NCI-H748 (cell line): ENCODE data around the gene PUS7L.

Source experiments
- DNase-seq: peaks from one replicate; lab custom pipeline; 2025; ENCODE audit not compliant: unreplicated experiment; lab: John Stamatoyannopoulos, UW

The PUS7L gene, protein sequence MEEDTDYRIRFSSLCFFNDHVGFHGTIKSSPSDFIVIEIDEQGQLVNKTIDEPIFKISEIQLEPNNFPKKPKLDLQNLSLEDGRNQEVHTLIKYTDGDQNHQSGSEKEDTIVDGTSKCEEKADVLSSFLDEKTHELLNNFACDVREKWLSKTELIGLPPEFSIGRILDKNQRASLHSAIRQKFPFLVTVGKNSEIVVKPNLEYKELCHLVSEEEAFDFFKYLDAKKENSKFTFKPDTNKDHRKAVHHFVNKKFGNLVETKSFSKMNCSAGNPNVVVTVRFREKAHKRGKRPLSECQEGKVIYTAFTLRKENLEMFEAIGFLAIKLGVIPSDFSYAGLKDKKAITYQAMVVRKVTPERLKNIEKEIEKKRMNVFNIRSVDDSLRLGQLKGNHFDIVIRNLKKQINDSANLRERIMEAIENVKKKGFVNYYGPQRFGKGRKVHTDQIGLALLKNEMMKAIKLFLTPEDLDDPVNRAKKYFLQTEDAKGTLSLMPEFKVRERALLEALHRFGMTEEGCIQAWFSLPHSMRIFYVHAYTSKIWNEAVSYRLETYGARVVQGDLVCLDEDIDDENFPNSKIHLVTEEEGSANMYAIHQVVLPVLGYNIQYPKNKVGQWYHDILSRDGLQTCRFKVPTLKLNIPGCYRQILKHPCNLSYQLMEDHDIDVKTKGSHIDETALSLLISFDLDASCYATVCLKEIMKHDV

DNA sequence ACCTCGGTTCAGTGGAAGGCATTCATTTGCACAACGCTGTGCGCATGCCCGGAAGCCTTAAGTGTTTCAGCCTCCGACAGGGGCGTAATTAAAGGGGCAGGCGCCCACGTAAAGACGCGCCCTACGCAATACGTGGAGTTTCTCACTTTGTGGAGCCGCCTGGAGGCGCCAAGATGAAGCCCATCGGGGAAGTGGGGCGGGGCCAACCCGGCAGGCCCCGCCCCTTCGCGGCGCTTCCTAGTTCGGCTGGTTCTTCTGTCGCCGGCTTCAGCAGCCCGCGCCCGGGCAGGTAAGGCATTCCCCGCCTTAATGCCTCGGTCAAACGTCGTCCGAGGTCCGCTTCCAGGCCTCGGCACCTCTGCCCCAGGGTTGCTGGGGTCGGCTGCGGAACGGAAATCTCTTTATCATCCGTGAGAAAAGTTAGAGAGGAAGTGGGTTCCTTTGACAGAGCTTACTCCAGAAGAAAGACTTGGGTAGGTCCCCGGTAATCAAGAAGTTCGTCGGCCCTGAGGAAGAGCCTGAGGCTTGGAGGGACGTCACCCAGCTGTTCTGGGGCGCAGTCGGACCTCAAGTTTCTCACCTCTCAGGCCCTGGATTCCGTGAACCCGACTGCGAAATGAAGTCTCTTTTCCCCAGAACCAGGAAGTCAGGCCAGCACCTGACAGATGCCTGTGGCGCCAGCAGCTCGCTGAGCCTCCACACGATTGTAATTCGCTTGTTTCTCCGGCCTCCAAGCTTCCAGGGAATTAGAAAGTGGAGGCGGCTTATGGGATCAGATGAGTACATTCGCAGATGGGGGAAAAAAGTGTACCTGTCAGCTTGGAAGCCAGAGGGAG lies at the start of gene PUS7L, which contains the start of gene IRAK4:
Gene PUS7L, minus strand, starts transcription at position 63 of the 836 bp plus-strand sequence. CDS start 3,545 bp downstream, outside the sequence.
Gene IRAK4, plus strand, starts transcription at position 224 of the 836 bp plus-strand sequence. CDS start 9,161 bp downstream, outside the sequence.
- DNase-seq, result peak; percentile 98

DNA sequence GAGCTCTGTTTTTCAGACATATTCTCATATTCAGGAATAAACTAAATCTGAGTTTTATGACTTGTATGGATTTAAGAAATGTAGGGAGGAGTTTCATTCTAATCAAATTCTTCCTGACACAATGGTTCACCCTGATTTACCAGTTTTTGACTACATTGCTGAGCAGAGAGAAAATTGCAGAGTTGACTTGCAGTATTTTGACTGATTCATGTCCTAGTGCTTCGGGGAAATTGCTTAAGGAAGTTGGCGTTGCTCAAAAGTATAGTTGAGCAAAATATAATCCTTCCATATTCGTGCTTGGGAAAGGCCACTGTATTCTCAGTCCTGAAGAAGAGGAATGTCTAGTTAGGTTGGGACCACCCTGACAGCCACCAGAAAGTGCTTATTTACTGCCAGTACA lies 48.8 kb upstream of the PUS7L start:
- no peak for DNase-seq

DNA sequence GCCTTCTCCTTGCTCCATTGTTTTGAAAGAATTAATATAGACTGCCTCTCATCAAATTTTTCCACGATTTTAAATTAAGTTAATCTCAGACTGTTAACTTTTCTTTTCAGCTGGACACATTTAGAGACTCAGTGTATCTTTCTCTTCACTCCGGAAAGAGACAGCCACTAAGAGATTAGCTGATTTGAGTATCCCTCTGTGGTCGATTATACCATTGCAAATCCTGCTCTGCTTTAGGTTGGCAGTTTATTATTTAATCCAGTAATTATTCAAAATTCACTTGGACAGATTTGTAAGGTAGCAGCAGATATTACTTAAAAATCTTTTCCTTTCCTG lies 48.1 kb upstream of the PUS7L start:
- peak; percentile 35 for DNase-seq

DNA sequence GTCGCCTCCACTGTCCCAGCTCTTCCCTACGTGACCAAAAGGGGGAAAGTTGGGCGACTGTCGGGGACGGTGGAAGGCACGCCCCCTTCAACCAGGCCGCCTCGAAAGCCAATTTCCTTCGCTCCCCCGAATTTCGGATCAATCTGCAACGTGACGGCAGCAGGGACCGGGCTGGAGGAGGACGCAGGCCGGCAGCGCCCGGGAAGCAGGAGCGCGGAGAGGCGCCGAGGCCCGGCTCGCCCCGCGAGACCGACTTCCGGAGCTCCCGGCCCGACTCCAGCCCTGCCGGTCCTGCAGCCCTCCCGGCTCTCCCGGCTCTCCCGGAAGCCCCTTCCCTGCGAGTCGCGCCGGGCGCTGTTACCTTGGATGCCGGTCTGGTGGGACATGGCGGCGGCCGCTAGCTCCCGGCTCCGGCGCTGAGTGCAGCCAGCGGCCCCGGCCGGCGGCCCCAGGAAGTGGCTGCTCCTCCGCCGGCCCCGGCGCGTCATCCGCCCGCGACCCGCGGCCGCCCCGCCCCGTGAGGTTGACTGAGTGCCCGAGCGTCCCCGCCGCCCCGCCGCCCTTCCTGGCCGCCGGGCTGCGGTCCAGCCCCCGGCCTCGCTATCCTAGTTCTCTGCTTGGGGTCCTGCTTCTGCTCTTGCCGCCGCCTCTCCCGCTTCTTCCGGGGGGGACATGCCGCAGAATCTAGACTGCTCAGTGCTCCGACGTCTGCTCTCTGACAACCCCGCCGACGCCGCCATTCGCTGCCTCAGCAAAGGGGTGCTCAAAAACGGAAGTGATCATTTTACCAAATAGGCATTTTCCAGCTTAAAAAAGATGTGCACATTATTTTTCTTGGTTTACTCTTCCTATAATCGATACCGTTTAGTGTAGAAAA lies 47.5 kb upstream of the PUS7L start, which contains the start of gene TWF1:
Gene TWF1, minus strand, starts transcription at position 458 of the 877 bp plus-strand sequence. Its CDS starts 72 bp downstream, at position 386.
- DNase-seq, result peak; percentile 88

DNA sequence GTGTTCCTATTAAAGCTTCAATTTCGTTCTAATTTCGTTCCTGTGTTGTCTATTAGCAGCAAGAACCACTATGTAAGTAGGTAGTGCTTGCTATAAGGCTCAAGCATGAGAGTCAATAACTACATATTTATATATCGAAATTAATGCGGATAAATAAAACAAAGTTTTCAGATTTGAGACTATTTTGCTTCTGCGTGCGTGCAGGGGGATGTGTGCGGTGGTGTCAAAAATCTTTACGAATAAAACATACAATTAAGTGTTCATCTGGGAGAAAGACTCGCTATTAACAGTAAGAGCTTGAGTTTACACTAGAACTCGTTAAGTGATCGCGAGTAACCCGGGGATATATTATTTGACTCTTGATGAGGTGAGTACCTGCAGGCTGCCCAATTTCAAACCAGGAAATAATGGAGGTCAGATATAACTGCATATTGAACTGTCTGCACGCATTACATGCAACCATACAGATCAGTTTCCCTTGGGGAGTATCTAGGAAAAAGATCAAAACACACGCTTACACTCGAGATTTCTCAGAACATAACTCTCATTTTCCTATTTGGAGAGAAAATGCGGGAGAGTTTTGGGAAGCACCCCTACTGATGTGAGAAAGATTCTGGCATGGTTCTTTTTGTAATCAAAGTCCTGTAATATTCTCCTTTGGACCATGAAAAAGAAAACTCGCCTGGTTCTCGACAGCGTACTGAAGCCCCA lies 46.7 kb upstream of the PUS7L start:
- DNase-seq, result peak; percentile 48

DNA sequence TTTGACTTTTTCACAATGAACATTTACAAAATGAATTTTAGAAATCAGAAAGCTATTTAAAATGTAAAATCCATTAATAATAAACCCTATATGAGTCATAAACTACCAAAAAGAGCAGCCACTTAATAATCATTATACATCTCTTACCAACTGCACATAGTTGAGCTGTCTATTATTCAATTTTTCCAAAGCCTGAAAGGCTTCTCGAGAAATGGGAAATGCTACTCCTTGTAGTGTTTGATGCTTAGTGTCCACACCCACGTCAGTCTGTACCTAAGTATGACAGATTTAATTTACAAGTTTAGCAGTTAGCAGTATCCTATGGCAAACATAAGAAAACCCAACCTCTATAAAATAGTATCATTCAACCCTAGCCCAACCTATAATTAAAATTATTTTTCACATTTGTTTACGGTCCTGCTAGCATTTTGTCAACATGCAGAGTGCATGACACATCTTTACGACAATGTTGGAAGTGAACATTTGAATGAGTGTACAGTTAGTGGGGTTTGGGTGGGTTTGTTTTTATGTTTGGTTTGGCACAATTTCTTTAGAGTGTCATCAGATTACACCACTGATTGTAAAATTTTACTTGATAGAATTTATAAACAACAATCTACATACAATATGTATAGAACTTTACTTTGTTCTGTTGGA lies 39.1 kb upstream of the PUS7L start:
- DNase-seq, result no peak

DNA sequence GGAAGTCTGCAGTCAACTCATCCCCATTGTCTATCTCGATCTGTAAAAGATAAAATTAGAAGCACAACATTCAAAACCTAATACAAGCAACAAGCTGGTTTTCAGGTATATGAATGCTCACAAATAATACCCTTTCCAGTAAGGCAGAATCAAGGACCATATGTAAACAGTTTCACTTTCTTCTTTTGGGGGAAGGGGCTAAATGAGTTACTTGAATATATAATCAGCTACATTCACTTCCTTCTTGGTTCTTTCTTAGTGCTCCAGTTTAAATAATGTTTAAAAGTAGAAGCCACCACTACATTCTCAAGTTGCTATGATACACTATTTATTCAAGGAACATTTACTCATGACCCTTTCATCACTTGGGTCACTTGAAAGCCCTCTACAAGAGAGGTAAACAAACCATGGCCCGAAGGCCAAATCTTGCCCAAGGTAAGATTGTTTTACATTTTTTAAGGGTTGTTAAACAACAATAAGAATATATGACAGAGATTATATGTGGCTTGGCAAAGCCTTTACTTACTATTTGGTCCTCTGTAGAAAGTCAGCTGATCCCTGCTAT lies 37.2 kb upstream of the PUS7L start:
- no peak for DNase-seq

DNA sequence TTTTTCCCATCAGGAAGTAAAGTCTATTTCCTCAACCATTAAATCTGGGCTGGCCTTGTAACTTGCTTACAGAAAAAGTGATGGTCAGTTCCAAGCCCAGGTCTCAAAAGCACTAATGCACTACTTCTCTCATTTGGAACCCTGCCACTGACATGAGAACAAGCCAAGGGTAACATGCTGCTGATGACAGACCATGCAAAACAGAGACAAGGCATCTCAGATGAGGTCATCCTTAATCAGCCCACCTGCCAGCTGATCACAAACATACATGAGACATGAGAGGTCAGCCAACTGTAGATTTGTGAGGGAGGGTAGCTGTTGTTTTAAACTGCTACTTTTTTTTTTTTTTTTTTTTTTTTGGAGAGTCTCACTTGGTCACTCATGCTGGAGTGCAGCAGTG lies 31.4 kb upstream of the PUS7L start:
- DNase-seq, result peak; percentile 33

DNA sequence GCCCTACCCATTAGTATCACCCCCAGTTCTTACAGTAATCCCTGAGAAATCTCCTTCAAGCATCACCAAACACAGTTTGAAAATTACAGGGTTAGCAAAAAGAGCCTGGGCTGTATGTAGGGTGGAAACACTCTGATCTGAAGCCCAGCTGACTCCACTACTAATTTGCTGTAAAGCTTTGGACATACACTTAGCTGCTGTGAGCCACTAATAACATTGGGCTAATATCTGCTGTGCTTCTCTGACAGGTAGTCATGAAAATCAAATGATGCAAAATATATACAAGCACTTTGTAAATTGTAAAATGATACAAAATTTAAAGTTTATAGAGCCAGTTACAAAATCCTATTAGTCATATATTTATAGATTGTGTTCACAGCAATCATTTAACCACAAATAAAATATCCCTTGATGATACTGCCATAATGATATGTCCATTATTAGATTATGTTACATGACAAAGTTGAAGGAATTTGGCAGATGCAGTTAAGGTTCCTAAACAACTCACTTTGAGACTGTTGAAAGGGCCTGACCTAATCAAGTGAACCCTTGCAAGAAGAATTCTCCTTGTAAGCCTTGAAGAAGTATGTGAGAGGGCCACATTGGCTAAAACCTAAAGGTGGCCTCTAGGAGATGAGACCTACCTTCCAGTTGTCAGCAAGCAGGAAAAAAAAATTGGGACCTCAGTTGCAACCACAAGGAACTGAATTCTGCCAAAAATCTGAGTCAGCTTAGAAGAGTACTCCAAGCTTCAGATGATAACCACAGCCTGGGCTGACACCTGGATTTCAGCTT lies 28.5 kb upstream of the PUS7L start:
- no peak for DNase-seq

DNA sequence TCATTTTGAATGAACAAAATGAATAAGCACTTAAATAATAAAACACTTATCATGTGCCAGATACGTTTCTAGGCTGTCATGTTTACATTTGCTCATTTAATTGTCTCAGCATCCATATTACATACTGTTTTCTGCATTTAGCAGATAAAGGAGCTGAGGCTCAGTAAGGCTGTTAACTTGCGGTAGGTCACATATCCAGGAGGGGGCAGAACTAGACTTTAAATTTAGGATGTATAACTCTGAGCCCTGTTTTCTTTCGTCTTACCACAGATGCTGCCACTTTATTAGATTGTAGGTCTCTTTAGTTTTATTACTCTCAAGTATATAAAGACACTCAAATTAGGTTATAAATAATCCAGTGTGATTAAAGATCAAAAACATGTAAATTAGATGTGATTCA lies 17.9 kb upstream of the PUS7L start:
- DNase-seq, result peak; percentile 38

DNA sequence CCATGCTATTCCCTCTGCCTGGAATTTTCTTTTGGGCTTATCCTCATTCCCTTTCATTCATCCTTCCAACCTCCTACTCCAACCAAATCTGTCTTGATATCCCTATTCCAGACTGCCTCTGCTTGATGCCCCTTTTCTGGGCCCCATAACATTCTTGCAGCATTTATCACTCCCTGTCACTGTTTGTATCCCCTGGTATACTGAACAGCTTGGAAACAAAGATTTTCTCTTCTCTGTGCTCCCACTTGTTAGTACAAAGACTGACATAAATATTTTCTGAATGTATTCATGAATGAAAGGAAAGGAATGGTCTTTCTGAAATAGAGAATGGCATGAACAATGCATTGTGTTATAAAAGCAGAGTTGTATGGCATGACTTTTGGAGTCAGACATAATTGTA lies 7.7 kb upstream of the PUS7L start:
- no peak for DNase-seq

DNA sequence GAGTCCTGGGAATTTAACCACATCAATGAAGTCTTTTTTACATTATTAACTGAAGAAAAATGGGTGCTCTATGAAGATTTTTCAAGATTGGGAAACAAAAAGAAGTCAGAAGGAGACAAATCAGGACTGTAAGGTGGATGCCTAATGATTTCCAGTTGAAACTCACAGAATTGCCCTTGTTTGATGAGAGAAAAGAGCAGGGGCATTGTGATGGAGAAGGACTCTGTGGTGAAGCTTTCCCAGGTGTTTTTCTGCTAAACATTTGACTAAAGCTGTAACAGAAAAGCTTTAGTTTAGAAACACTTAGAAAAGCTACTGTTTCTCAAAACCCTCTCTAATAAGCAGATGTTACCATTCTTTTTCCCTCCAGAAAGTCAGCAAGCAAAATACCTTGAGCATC lies 5.9 kb upstream of the PUS7L start:
- DNase-seq, result no peak

DNA sequence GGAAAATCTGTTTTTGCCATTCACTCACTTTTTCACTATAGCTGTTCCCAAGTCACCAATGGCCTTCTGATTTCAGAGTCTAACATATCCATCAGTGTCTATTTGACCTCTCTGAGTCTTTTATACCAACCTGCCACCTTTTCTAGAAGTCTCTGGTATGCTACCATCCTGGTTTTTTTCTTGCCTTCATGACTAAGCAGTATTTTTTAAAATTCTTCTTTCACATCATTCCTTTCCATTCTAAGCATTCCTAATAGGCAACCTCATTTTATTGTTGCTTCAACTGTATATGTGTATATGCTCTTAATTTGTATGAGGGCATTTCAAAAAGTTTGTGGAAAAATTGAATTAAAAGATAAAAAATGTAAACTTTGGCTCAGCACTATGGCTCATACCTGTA lies 5.2 kb upstream of the PUS7L start:
- DNase-seq, result no peak

DNA sequence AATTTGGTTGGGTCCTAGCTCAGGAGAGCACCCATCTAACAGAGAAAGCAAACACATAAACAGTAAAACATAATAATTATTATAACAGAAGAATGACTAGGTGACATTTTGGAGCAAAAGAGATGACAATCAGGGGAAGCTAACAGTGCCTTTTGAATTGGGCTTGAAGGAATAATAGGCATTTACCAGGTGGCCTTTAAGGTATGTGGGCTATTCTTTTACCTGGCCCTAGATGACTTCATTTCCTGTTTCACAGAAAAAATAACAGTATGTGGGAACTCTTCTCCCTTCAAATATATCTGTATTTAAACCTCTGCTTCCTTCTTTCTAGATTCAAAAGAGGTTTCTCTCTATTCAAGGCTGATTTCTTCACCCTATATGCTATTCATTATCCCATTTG lies 4.0 kb upstream of the PUS7L start:
- DNase-seq, result peak; percentile 5

DNA sequence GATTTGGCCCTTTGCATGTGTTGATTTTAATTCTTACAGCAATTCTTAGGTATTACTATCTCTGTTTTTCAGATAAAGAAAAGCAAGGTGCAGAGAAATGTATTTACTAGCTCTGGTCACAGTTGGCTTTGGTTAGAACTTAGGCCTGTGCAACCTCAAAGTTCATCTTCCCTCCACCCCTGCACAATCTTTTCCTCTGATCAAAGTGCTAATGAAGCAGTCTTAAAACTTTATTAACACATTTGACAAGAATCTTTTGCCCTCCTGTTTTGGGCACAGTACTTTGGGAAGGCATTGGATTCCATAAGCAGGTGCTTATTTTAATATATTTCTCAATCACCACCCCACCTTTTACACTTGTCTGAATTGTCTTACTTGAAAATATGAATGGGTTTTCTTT lies 2.9 kb upstream of the PUS7L start:
- no peak for DNase-seq

DNA sequence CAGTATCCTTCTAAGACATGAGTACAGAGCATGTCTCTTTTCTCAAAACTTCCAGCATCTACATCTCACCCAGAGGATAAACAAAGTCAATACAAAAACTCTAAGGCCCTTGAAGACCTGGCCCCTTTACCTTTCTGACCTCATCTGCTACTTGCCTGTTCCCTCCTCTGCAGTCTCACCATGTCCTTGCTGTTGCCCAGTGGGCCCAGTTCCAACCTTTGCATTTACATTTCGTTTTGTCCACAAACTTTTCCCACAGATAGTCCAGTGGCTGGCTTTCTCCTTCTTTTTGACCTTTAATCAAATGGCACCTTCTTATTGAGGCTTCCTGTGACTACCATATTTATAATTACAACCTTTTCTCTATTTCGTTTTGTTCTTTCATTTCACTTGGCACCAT lies 1.8 kb upstream of the PUS7L start:
- no peak for DNase-seq

DNA sequence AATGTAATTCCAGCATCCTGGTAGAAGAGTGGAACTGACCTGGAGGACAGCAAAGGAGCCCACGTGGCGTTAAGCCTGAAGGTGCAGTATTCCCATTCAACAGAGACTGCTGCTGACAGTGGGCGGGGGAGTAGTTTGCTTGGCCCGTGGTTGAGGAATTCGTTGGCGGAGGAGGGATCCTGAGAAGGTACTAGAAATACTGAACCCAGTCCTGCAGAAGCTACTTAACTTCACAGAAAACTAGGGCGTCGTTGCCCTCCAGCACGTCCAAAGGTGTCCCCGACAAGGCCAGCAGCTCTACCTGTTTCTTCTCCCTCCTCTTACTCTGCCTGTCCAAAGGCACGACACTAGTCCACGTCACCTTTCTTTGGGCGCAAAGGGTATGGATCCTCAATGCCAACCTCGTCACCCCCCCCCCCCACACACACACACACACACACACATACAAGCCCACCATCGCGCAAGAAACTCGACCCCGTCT lies 303 bp downstream of the PUS7L start:
- no peak for DNase-seq

DNA sequence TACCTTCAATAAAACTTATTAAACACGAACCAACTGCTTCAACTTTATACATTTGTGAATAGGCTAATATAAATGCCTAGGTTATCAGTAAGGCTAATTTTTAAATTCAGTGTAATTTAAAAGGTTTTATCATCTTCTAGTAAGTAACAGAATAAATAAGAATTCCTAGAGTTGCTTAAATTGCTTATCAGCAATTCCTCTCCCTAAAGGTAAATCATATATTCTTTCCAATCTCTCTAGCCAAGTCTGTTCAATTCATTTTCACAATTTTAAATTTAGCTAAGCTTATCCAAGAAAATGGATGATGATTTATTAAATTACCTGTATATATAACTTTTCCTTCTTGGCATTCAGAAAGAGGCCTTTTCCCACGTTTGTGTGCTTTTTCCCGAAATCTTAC lies 4.6 kb downstream of the PUS7L start:
- no peak for DNase-seq
